GM18499 (cell line): ENCODE measurements around the gene OR5AU1.

Source experiments
- ATAC-seq: cut with Tn5 transposase; IDR thresholded peaks from one replicate; pipeline ENCODE4 v1.9.1; 2021; ENCODE audit warnings: moderate number of reproducible peaks; ENCODE audit not compliant: insufficient read depth, unreplicated experiment

Gene OR5AU1

DNA sequence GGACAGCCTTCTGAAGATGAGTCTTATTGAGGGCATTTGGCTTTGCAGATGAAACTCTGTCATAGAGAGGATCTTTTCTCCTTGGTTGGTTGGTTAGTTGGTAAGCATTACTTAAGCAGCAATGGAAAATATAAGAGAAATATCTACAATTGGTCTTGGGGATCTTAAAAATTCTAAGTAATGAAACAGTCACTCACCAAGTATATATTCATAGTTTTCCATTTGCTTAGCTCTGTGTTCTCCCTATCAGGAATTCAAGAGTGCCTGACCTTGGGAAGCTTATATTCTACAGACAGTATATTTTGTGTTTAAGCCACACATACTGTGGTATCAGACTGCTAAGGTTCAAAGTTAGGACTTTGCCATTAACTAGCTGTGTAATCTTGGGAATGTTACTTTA is at the start of gene OR5AU1:
Gene OR5AU1 (minus strand): TSS at position 101 of the 400 bp plus-strand sequence. CDS start 191 bp downstream, outside the sequence.
- no peak for ATAC-seq

DNA sequence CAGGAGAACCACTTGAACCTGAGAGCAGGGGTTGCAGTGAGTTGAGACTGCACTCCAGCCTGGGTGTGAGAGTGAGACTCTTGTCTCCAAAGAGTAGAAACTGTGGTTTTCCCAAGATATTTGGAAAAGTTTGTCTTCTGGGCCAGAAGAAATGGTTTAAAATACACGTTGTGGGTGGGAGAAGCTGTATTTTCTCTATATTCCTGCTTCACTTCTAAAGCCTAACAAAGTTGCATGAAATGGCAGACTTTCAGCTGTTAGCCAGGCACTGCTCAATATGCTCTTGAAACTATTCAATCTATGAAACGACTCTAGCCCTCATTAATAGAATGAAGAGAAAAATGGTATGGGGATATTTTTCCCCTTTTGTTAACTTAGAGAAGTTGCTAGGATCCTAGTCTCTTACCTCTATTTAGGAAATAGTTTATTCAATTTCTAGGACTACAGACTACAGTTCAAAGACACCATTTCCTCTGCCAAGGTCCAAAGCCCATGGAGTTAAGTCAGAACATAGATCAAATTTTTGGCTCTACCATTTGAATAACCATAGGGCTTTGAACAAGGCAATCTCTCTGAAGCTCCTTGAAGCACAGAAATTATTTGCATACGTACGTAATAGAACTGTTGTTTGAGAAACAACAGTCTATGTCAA is 49.3 kb upstream of the OR5AU1 start:
- ATAC-seq, result no peak

- no peak for ATAC-seq
These were observed 48.5 kb upstream of the OR5AU1 start for GRCh38 chr14:21204167-21205025.

DNA sequence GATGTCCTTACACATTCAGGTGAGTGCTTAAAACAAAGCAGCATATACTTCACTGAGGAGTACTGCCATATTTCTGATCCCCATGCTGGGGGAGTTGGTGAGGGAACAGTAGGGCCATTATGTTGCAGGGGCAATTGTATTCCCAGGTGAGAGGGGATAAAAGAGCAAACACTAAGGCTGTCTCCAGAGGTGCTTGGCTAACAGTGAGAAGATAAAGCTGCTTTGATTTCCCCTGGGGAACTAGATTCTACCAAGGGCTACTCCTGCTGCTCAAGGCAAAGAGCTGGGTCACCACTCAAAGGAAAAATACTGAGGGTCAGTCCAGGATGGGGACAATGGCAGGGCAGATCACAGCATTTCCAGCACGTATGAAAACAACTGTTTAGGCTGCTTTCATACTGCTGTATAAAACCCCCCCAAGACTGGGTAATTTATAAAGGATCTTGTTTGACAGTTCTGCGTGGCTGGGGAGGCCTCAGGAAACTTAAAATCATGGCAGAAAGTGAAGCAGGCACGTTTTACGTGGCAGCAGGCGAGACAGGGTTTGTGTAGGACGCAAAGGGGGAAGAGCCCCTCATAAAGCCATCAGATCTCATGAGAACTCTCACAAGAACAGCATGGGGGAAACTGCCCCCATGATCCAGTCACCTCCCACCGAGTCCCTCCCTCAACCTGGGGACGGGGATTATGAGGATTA is 47.8 kb upstream of the OR5AU1 start:
- ATAC-seq, result no peak

DNA sequence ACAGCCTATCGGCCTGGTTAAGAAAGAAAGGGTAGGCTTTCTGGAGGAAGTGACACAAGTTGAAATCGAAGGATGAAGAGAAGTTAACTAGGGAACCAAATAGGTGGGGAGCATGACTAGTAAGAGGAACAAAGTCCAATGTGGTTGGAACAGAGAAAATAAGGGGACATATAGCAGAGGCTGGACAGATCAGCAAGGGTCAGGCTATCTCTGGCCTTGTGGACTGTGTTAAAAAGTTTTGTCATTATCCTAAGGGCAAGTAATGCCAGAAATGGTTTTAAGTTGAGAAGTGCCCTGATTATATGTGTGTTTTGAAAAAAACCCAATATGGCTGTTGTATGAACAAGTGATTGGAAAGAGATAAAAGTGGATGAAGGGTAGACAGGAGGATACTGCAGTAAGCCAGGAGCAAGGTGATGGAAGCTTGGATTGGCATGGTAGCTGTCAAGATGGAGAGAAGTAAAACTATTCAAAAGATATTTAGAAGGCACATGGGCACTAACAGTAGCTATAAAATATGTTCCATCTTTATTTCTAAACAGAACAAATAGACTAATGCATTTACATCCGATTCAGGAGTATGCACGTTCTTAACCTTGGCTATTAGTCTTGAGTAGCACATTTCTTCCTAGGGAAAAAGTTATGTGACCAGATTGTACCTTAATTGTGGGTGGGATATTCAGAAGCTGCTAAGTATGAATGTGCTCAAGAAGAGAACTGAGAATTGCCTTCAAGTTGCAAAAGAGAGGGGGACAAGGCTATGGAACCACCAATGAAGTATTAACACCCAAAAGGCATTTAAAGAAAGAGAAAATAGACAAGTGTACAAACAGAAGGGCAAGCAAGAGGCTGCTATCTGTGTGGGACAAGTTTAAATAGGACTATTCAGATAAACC is 46.8 kb upstream of the OR5AU1 start:
- no peak for ATAC-seq

- ATAC-seq, result no peak
These were observed 46.0 kb upstream of the OR5AU1 start for GRCh38 chr14:21201732-21202462.

- ATAC-seq, result no peak
These were observed 45.0 kb upstream of the OR5AU1 start for GRCh38 chr14:21200752-21201461.

DNA sequence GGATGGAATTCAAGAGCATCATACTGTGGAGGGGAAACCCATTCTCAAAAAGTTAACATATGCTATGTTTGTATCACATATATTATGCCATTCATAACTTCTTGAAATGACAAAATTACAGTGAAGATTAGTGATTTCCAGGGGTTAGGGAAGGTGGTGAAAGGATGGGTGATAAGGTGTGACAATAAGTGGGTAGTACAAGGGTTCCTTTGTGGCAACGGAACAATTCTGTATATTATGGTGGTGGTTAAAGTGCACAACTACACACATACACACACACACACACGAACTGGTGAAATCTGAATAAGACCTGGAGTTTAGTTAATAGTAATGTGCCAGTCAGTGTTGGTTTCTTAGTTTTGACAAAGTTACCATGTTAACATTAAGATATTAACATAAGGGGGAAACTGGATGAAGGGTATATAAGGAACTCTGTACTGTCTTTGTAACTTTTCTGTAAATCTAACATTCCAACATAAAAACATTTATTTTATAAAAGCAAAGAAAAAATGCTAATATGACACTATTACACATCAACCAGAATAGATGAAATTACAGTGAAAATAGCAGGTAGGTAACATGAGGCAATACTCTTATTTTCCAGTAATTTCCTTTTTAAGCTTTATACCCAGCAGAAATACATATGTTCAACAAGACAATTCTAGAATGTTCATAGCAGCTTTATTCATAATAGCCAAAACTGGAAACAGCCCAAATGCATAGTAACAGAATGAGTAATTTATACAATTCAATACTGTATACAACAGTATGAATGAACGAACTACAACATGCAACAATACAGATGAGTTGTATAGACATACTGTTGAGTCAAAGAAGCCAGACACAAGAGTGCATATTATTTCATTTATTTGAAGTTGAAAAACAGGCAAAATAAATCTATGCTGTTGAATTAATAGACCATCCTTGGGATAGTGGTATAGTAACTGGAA is 44.0 kb upstream of the OR5AU1 start:
- ATAC-seq, result no peak

DNA sequence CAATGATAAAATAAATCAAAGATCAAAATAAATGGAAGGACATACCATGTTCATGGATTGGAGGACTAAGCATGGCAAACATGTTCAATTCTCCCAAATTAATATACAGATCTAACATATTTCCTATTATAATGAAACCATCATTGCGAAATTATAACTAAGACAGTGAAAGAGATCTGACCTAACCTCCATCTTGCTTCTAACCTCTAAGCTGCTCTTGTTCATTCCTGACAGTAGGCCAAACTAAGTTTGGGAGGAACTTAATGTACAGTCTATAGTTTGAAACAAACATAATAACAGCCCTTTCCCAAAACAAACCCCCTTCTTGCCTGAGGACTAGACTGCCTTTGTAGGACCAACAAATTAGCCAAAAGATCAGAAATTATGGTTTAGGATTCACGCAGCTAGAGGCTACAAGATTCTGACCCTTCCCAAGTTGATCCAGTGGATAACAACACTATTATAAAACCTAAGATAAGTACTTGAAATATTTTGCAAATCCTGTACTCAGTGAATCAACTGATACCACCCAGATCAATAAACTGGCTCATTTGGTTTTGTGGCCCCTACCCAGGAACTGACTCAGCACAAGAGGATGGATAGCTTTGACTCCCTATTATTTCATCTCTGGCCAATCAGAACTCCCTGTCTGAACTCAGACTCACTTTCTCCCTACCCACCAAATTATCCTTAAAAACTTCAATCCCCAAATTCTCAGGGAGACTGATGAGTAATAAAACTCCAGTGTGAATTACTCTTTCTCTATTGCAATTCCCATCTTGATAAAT is 41.7 kb upstream of the OR5AU1 start:
- no peak for ATAC-seq

- ATAC-seq, result no peak
These were observed 38.7 kb upstream of the OR5AU1 start for GRCh38 chr14:21194597-21194996.

DNA sequence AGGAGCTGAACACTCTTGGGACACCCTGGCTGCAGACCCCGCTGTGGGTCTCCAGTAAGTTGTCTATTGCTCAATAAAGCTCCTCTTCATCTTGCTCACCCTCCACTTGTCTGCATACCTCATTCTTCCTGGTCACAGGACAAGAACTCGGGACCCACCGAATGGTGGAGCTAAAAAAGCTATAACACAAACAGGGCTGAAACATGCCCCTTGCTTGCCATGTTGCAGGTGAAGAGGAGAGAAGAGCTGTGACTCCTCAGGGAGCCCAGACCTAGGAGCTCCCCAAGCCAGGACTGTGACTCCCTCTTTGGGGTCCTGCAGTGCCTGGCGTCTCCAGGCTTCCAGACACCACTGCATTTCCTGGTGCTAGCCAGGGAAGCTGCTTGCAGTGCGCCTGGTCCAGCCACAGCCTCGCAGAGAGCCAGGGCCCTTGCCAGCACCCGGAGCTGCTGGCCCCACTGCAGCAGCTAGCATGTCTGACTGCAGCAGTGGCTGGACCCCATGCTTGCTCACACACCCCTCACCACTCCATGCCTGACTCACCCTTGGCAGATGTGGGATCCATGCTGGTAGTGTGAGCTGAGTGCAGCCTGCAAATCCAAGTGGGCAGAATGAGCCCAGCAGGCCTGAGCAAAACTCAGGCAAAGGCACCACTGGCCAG is 37.1 kb upstream of the OR5AU1 start:
- ATAC-seq, result no peak

DNA sequence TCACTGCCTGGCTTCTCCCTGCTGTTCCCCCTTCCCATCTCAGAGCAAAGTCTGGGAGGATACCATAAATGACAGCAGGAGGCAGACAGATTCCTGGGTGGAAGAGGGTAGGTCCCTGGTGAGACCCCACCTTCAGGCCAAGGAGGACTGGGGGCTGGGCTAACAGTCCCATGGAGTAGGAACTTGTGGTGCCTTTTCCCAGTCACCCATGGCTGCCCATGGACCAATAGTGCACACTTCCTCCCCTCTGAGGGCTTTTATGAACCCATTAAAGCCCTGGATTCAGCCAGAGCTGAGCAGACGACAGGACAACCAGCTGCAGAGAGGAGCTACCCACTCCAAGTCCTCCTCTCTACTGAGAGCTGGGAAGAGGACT is 36.6 kb upstream of the OR5AU1 start:
- no peak for ATAC-seq

- no peak for ATAC-seq
These were observed 36.1 kb upstream of the OR5AU1 start for GRCh38 chr14:21191809-21192446.

- ATAC-seq, result no peak
These were observed 35.5 kb upstream of the OR5AU1 start for GRCh38 chr14:21191261-21191808.

- ATAC-seq, result no peak
These were observed 29.6 kb upstream of the OR5AU1 start for GRCh38 chr14:21185491-21185890.

DNA sequence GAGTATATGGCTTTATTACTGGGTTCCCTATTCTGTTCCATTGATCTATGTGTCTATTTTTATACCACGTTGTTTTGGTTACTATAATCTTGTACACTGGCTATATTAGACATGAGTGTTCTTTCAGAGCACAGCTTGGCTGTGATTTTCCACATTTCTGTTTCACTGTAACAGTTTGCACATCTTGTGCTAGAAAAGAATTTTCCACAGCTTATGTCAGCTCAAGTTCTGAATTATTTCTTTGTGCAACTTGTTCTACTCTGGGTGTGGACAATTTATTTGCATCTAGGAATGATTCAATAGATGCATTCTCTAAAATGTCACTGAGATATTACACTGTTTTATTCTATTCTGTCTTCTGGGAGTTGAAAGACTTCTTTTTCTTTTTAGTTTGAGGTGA is 28.4 kb upstream of the OR5AU1 start:
- no peak for ATAC-seq
